Natural killer cell (primary cell): Measurements from ENCODE around the gene GTF2E1. TPM values are rescaled to one million over a fixed set of nuclear protein-coding genes. Genes with fewer than 3 reads are reported as not detected.

Experiments used
- ATAC-seq, 3 donors: fragments of 150-1000 bp in 2 of 3; fragments of 200-7000 bp in 1 of 3; cut with Tn5 transposase; 1 replicate in 1 of 3; 2 replicates in 2 of 3; pipeline ENCODE4 v1.10.0; 2021; ENCODE audit warnings: mild to moderate bottlenecking in 2 of 3, moderate library complexity in 2 of 3
- DNase-seq, 2 donors: peaks; one replicate each; pipeline versions ENCODE4 v3.0.0 to v3.0.0-alpha.2; 2013 to 2021; ENCODE audit warnings: mixed read lengths in 1 of 2
- H3K27ac ChIP-seq: one replicate; pipeline ENCODE4 v1.5.1; 2013; ENCODE audit warnings: mild to moderate bottlenecking, low read length
- H3K27me3 ChIP-seq: one replicate; pipeline ENCODE4 v1.6.1; 2013; ENCODE audit warnings: low read length; ENCODE audit not compliant: control insufficient read depth, insufficient read depth
- H3K36me3 ChIP-seq: one replicate; pipeline ENCODE4 v1.6.1; 2013; ENCODE audit warnings: low read length; ENCODE audit not compliant: control insufficient read depth, insufficient read depth
- H3K4me1 ChIP-seq: one replicate; pipeline ENCODE4 v1.6.1; 2013; ENCODE audit warnings: low read length; ENCODE audit not compliant: control insufficient read depth, insufficient read depth
- H3K4me3 ChIP-seq: one replicate; pipeline ENCODE4 v1.5.1; 2013; ENCODE audit warnings: low read length
- H3K9me3 ChIP-seq: one replicate; pipeline ENCODE4 v1.6.1; 2013; ENCODE audit warnings: low read length; ENCODE audit not compliant: control insufficient read depth, insufficient read depth
- H3K27ac Mint-ChIP-seq, 2 donors: one replicate each; pipeline ENCODE4 v1.8.0; 2022; ENCODE audit warnings: mild to moderate bottlenecking in 2 of 2, mixed read lengths in 2 of 2, moderate library complexity in 1 of 2
- H3K27me3 Mint-ChIP-seq, 2 donors: one replicate each; pipeline ENCODE4 v1.8.0; 2022; ENCODE audit warnings: low read depth in 2 of 2, mixed read lengths in 2 of 2
- H3K36me3 Mint-ChIP-seq: one replicate; pipeline ENCODE4 v1.8.0; 2022; ENCODE audit warnings: mixed read lengths
- H3K4me1 Mint-ChIP-seq, 2 donors: one replicate each; pipeline ENCODE4 v1.8.0; 2022; ENCODE audit warnings: mixed read lengths in 2 of 2
- H3K4me3 Mint-ChIP-seq: one replicate; pipeline ENCODE4 v1.8.0; 2022; ENCODE audit warnings: mild to moderate bottlenecking, moderate library complexity, mixed read lengths
- H3K9me3 Mint-ChIP-seq, 2 donors: one replicate each; pipeline ENCODE4 v1.8.0; 2022; ENCODE audit warnings: mixed read lengths in 2 of 2
- WGBS: methylation state at CpG from one replicate; pipeline ENCODE4 v1.1.7; 2013; ENCODE audit warnings: missing lambda C conversion rate; ENCODE audit not compliant: insufficient coverage; 5-methylcytosine and 5-hydroxymethylcytosine counted together
- intact Hi-C: fragments of 100-400 bp; cut with micrococcal nuclease; formaldehyde crosslinking; loops from one replicate; pipeline ENCODE4 v1.14.2; 2022
- total RNA-seq, 4 donors: library from RNA; stranded (reverse); fragments of 120-200 nt in 1 of 4; gene quantifications; one replicate each; pipeline versions ENCODE4 v1.2.3 to v1.2.4, GENCODE V29; 2013 to 2022
- TF ChIP-seq, protein P1 (sequence below): fragments of 200-600 bp; IDR thresholded peaks from one replicate; pipeline ENCODE4 v1.8.0; 2022; ENCODE audit warnings: antibody characterized with exemption

GTF2E1 gene
- total RNA-seq, 3 donors from 2014 or later (not counting 1 experiment from before 2014, with no cell fraction given) = 10.9 to 15.7 (median 12.7) TPM

DNA sequence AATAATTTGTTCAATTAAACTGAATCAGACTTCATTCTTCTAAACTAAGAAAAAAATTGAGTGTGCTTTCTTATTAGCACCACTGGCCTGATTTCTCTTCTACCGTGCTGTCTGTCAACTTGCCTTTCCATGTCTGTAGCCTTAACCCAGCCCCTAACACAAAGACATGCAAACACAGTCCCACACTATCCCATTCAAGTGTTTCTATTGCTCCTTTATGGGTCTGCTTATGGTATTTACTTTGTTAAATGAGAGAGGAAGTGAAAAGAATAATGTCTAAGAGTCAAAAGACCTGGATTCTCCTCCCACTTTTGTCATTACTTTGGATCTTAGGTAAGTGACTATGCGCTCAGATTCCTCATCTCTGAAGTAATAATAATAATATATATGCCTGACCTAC is 55.3 kb downstream of the GTF2E1 start:
- Mint-ChIP-seq H3K36me3 (no peaks in the 10 kb centered on the region), H3K27ac (no peak overlapping the region), H3K4me3 (no peak overlapping the region), H3K9me3 (no peaks in the 10 kb centered on the region), H3K27me3 (peaks cover 3 to 17% of the 10 kb centered on the region in 2 donors), H3K4me1 (no peaks in the 10 kb centered on the region)
- no peaks in the 10 kb centered on the region for H3K4me1 ChIP-seq
- DNase-seq = no peak
- intact Hi-C loops = no loop called here
- no peak overlapping the region for H3K27ac ChIP-seq
- H3K27me3 ChIP-seq = no peaks in the 10 kb centered on the region
- no peaks in the 10 kb centered on the region for H3K9me3 ChIP-seq
- no peak for ATAC-seq
- WGBS = 78% methylated on average over 1 of the region's 2 CpGs
- no peaks in the 10 kb centered on the region for H3K36me3 ChIP-seq
- TF ChIP-seq, protein P1, sequence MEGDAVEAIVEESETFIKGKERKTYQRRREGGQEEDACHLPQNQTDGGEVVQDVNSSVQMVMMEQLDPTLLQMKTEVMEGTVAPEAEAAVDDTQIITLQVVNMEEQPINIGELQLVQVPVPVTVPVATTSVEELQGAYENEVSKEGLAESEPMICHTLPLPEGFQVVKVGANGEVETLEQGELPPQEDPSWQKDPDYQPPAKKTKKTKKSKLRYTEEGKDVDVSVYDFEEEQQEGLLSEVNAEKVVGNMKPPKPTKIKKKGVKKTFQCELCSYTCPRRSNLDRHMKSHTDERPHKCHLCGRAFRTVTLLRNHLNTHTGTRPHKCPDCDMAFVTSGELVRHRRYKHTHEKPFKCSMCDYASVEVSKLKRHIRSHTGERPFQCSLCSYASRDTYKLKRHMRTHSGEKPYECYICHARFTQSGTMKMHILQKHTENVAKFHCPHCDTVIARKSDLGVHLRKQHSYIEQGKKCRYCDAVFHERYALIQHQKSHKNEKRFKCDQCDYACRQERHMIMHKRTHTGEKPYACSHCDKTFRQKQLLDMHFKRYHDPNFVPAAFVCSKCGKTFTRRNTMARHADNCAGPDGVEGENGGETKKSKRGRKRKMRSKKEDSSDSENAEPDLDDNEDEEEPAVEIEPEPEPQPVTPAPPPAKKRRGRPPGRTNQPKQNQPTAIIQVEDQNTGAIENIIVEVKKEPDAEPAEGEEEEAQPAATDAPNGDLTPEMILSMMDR = no peak
- no peak overlapping the region for H3K4me3 ChIP-seq

DNA sequence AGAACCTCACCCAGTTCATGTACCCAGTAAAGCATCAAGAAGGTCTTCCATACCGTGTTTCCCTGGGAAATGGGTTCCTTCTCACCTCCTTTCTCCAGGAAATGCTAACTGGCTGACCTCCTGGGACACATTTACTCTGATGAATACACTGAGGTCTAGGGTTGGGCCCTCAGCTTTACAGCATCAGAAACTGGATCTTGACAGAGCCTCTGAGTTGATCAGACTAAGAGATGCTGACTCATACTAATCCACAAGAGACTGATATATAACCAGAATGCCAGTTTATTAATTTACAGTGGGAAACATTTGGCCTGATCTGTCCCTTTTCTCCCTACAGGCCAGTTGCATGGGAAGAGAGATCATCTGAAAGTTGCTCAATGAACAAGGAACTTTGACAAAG is 55.8 kb downstream of the GTF2E1 start:
- TF ChIP-seq, protein P1 = no peak
- no peaks in the 10 kb centered on the region for H3K36me3 ChIP-seq
- Mint-ChIP-seq H3K36me3 (no peaks in the 10 kb centered on the region), H3K4me3 (no peak overlapping the region), H3K9me3 (no peaks in the 10 kb centered on the region), H3K4me1 (no peaks in the 10 kb centered on the region), H3K27ac (no peak overlapping the region), H3K27me3 (peaks cover 3 to 17% of the 10 kb centered on the region in 2 donors)
- no peaks in the 10 kb centered on the region for H3K4me1 ChIP-seq
- no peaks in the 10 kb centered on the region for H3K27me3 ChIP-seq
- no peak for ATAC-seq
- no peak for DNase-seq
- H3K27ac ChIP-seq = no peak overlapping the region
- 45% methylated on average over 1 of the region's 1 CpG for WGBS
- intact Hi-C loops = no loop called here
- H3K9me3 ChIP-seq = no peaks in the 10 kb centered on the region
- no peak overlapping the region for H3K4me3 ChIP-seq

DNA sequence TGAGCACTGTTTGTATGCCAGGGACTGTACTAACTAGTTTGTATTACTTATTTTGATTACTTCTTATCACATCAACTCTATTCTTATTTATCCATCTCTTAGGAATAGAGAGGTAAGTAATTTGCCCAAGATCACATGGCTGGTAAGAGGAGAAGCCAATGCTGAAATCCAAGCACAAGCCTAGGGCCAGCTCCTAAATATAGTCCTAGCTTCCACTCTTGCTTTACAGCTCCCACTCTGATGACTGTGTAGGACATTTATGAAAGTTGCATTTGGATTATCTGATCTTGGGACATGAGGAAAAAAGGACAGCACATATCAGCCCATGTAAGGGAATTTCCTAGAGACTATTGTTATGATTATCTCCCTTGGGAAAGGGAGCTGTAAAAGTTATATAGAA is 58.1 kb downstream of the GTF2E1 start:
- DNase-seq = no peak
- intact Hi-C loops = no loop called here
- no peaks in the 10 kb centered on the region for H3K4me1 ChIP-seq
- no peak overlapping the region for H3K27ac ChIP-seq
- no peak for ATAC-seq
- H3K9me3 Mint-ChIP-seq = no peaks in the 10 kb centered on the region
- no peaks in the 10 kb centered on the region for H3K9me3 ChIP-seq
- no peaks in the 10 kb centered on the region for H3K4me1 Mint-ChIP-seq
- H3K27me3 ChIP-seq = no peaks in the 10 kb centered on the region
- H3K36me3 ChIP-seq = no peaks in the 10 kb centered on the region
- peaks cover 3 to 17% of the 10 kb centered on the region in 2 donors for H3K27me3 Mint-ChIP-seq
- TF ChIP-seq, protein P1 = no peak
- H3K27ac Mint-ChIP-seq = no peak overlapping the region
- H3K36me3 Mint-ChIP-seq = no peaks in the 10 kb centered on the region
- no peak overlapping the region for H3K4me3 ChIP-seq
- no peak overlapping the region for H3K4me3 Mint-ChIP-seq

DNA sequence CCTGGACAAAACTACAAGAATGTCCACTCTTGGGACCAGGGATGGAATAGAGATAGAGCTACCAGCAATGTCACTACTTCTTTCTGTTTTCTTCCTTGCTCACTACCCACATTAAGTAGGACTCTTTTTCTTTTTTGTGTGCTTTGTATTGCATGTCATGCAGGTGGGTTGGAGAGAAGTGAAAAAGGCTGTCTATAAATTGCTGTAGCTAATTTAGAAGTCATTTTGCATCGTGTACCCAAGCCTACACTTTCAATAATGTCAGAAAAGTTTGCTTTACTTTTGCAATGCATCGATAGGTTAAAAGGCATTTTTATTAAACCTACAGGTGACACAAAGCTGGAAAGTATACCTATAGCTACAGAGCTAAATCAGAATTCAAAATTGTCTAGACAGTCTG is 58.9 kb downstream of the GTF2E1 start:
- Histone ChIP-seq H3K27ac (no peak overlapping the region), H3K9me3 (no peaks in the 10 kb centered on the region), H3K36me3 (no peaks in the 10 kb centered on the region), H3K4me1 (no peaks in the 10 kb centered on the region), H3K4me3 (no peak overlapping the region), H3K27me3 (no peaks in the 10 kb centered on the region)
- Mint-ChIP-seq H3K36me3 (no peaks in the 10 kb centered on the region), H3K4me1 (no peaks in the 10 kb centered on the region), H3K9me3 (no peaks in the 10 kb centered on the region), H3K27ac (no peak overlapping the region), H3K27me3 (peaks cover 5 to 22% of the 10 kb centered on the region in 2 donors), H3K4me3 (no peak overlapping the region)
- 64% methylated on average over 2 of the region's 2 CpGs for WGBS
- intact Hi-C loops = no loop called here
- no peak for ATAC-seq
- no peak for DNase-seq
- TF ChIP-seq, protein P1 = no peak
